Activated naive CD4-positive, alpha-beta T cell (primary cell): ENCODE results near the gene NCAPH2.

ENCODE experiments used
- DNase-seq, 4 experiments: peaks; one replicate each; lab custom pipeline; 2025; lab: John Stamatoyannopoulos, UW

NCAPH2 gene

DNA sequence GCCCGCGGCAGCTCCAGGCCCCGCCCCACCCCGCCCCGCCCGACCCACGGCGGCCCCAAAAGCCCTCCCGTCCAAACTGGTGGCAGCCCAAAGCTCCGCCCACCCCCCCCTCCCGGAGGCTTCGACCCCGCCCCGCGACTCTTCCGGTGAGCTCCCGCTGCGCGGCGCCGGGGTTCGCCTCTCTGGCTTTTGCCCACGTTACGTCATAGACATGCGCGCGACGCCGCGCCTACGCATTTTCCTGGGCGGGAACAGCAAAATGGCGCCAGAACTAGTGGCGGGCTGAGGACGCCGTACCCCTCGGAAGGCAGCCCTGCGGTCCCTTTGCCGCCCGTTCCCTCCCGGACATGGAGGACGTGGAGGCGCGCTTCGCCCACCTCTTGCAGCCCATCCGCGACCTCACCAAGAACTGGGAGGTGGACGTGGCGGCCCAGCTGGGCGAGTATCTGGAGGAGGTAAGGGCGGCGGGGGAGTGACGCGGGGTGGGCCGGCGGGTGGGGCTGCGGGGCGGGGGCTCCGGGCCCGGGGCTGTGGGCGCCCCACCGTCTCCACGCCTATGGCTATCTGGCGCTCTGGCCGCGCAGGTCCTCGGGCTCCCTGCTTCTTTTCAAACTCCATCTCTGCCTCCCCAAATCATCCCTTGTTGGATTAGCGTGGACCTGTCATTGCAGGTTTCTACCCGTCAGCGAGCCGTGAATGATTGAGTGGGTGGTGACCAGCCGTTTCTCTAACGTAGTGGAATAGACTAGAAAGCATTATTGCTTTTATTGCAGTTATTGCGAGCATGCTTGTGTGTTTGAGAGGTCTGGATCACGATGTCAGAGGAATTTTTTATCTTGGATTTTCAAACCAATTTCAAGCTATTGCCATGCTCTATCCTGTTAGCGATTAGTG is at the start of gene NCAPH2:
Gene NCAPH2 (plus strand): TSS at position 234 of the 894 bp plus-strand sequence. CDS start 114 bp downstream, at position 348.
- DNase-seq: peak in 3 of 4 experiments; percentile 100

DNA sequence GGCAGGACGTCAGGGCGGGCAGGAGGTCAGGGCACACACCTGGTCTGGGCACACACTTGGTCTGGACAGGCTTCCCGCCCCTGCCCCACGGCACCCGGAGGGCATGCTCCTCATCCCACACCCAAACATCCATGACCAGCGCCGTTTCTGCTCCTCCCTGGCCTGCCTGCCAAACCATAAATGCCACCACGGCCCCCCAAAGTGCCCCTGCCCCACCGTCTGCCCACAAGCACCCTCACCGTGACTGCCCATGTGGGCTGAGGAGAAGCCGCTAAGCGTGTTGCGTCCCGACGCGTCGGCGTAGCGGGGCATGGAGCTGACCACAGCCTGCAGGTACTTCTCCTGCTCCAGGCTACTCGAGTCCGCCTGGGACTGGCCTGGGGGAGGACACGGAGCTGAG is 49.0 kb upstream of the NCAPH2 start:
- no peak for DNase-seq

DNA sequence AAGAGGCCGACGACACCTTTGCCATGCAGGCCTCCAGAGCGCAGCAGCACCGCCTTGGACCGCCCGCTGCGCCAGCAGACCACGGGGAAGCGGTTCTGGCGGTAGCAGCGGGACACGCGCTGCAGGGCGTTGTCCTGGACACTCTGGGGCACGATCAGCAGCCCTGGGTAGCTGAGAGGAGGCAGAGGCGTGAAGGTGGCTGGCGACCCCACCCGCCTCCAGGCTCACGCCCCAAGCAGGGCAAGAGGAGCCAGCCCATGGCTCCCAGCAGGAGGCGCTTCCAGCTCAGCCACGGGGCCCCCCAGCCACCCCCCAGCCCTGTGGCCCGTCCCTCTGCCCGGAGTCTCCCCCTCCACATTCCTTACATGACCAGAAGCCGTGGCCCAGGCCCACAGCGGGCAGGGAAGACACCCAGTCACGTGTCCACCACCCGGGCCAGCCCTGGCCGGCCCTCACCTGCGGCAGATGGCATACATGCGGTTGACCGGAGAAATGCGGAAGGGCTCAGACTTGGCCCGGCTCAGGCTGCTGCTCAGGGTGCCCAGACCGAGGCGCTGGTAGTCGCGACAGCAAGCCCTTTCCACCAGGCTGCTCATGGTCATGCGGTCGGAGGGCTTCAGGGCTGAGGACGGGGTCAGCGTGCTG is 48.4 kb upstream of the NCAPH2 start:
- DNase-seq: no peak

DNA sequence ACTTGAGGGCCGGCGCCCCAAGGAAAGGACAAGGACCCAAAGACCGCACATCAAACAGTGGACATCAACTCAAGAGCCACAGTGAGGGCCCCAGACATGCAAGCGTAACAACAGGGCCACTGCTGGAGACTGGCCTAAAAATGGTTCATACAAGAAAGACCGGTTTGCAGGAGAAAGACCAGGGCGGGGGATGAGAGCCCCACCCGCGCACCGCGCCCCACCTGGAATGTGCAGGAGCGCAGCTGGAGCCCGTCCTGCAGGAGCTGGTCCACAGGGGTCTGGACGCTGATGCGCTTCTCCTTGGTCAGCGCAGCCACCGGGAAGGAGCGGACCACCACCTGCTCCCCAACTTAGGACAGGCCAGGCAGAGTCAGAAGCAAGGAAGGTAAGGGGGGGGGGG is 47.1 kb upstream of the NCAPH2 start:
- no peak for DNase-seq

DNA sequence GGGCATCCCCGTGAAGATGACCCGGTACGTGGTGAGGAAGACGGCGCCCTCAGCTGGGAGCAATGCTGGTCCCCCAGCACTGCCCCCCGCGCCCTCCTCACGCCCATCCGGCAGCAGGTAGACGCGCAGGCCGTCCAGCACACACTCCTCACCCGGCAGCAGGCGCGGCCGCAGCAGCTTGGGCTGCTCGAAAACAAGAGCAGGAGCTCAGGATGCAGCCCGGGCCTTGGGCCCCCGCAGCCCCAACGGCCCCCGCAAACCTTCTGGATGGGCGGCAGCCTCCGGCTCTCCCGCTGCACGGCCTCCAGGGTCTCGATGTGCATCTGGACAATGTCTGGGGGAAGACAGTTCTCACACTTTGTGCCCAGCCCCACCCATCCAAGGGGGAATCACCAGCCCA is 46.5 kb upstream of the NCAPH2 start:
- no peak for DNase-seq

DNA sequence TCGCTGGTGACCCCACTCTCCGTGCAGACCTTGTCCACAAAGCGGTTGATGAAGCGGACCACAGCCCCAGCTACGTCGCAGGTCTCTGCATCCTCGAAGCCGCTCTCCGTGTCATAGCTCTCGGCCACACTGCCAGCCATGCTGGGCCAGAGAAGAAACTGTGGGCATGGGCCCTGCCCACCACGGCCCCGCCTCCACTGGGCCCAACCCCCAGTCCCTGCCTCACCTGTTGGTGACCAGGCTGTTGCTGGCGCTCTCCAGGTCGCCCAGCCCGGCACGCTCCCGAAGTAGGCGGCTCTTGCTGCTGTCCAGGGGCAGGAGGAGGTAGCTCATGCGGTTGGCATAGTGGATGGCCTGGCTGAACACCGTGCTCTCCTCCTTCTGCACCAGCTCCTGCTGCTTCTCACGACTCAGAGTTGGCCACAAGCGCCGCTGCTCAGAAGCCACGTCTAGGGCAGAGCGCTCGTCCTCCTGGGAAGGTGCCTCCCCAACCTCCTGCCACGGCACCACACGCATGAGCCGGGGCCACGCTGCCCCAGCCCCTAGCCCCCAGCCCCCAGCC is 46.0 kb upstream of the NCAPH2 start:
- no peak for DNase-seq

DNA sequence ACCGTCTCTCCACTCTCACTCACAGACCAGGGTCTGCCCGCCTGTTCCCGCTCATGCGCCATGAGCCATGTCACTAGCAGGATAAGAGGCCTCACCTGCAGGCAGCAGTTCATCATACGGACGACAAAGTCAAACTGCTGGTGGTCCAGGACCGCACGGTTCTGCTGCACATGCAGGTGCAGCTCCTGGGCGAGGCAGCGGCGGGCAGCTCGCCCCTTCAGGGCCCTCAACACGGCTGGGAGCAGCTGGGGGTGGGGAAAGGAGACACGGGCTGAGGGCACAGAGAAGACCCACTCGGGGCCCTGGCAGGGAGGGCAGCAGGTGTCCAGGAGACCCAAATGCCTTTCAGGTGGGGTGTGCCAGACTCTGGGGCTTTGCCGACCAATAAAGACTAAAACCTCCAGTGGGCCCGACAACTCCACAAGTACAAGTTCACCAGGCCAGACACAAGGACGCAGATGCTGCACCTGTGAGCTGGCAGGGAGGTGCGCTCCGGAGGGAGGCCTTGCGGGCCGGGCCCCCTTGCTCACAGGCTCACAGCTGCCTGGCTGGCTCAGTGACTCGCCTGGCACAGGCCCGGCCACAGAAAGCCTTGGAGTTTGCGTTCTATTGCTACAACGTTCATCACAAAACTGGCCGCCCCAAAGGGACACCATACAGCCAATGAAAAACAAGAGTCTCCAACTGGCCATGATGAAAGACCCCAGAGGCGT is 44.7 kb upstream of the NCAPH2 start:
- no peak for DNase-seq

DNA sequence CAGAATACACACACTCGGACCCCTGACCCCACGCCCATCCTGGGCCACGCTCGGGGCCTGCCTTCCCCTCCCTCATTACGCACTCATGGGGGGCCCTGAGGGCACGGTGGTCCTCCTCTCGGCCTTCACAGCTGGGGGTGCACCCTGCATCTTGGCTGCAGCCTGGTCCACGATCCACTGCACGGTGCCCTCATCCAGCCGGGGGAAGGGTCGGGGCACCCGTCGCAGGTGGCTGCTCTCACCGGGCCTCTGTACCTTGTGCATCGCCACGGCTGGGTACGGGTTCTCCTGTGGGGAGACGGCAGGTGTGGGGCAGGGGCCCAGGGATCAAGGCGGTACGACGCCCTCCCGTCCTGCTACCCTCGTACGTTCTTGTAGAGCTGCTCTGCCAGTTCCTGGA is 43.6 kb upstream of the NCAPH2 start:
- no peak for DNase-seq

DNA sequence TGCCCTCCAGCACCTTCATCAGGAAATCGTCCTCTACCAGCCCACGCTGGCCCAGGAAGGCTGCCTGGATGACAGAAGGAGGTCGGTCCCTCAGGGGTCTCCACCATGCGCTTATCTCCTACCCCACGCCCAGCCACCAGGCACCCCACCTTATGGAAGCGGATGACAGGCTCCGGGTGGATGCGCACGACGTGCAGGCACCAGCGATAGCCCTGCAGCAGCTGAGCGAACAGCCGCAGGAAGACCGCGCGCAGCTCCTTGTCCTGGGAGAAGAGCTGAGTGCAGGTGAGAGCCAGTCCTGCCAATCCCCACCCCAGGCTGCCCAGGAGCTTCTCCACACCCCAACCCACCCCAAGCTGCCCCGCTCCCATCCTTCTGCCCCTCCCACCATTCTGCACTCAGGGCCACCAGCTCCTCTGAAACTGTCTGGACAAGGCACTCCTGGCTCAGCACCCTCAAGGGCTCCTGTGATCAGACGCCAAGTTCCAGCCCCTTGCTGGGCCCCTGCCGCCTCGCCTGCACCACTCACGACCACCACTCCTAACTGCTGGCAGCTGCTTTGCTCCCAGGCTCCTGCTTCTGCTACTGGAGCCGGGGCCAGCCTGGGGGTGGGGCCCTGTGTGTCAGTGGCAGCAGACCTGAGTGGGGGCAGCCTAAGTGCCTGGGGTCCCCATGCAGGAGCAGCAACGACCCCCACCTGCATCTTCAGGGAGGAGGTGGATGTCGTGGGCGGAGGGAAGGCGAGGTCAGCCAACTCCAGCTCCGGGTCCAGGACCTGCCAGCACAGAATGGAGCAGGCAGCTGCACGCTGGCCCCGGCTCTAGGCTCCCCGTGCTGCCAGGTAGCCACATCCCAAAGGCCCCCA is 42.7 kb upstream of the NCAPH2 start:
- DNase-seq: no peak

DNA sequence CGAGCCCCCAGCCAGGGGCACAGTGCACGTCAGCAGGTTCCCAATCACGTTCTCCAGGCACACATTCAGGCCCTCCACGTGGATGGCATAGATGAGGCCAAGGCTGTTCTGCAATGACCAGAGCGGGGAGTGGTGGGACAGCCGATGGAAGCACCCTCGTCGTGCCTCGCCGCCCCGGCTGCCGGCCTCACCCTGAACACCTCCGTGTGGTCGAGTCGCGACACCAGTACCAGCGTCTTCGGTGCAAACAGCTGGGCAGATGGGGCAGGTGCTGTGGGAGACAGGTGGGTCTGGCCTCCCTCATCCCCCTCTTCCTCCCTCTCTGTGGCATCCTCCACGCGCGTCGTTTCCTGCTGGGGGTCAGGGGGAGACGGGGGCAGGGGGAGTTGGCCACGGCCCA is 40.7 kb upstream of the NCAPH2 start:
- DNase-seq: no peak

DNA sequence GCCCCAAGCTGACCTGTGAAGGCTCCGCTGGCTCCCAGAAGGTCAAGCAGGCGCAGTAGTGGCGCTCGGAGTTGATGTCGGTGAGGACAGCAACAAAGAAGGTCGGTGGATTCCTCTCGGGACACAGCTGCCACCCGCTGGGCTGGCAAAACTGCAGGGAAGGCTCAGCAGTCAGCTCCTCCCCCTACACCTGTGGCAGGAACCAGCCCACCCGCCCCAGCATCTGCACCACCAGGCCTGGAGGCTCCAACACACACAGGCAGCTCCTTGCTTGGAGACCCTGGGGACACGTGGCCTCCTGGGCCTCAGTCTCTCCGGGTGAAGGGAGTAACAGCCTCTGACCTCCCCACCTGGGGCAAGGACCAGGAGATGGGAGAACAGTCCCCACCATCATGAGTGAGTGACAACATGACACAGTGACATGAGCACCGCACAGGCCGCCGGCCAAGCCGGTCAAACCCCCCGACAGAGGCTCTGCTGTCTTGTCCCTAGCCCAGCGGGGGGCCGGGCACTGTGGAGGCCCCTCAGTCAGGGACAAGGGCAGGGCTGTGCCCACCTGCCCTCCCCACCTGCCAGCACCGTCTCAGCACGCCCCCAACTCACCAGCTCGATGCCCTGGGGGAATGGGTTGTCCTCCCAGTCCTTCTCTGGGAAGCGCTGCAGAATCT is 40.1 kb upstream of the NCAPH2 start:
- DNase-seq: no peak

DNA sequence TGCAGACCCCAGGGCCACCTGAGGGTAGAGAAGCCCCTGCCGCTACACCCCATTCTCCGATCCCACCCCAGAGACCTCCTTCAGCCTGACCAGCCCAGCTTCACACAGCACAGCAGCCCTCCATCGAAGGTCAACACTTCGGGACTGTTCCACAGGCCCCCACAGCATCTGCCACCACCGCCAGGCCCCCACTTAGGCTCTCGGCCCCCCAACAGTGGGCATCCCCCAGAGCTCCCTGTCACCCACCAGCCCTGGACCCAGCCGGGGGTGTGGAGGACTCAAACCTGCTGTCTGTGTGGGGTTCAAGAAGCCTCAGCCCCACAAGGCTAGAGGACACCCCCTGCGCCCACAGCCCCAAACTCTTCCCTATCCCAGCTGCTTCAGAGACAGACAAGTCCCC is 39.4 kb upstream of the NCAPH2 start:
- DNase-seq: no peak

DNA sequence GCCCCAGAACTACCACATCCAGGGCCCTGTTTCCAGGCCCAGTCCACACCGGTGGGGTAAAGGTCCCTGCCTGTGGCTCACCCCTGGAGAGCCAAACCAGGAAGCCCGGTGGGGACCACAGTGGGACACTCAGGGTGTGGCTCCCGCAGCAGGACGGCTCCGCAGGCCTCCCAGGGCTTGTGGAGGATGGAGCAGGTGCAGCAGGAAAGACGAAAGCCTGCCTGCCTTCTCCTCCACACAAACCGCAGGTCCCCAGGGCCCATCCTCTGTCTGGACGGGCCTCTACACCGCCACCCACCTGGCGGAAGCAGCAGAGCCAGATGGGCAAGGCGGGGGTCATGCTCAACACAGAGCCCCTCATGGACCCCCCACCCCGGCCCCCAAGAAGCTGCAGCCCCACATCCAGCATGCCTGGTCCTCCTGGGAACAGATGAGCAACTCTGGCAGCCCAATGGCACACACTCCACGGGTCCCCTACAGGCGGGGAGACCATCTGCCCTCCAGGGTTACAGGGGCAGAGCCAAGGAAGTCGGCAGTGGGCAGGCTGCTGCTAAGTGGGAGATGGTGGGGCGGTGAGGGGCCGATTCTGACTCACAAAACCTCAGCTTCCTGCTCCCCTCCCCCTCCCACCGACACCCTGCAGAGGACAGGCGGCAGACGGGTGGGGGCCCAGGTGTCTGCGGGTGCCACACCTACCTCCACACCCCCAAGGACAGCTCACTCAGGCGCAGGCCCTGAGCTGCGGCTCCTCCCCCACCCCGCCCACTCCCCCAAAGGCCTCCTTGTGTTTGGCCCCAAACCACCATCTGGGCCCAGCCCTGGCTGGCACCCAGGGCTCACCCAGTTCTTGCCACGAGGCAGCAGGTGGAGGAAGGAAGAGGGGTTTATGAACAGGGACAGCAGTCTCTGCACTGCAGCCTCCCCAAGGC is 38.4 kb upstream of the NCAPH2 start:
- DNase-seq: peak; percentile 56 to 95 (median 74)

DNA sequence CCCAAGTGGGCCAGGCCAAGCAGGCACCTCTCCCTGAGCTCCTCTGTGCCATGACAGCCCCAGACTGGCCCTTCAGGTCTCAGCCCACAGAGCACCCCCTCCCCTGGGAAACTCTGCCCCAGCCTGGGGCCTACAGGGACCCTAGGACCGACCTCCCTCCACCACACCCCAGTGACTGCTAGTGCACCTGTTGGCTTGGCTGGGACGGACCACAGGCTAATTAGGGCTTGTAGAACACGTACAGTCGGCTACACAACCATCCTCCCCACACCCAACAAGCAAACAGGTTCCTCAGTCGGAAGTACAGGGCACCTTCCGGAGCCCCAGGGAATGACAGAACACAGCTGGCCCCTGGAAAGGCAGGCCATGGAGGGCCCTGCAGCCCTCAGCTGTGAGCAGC is 37.5 kb upstream of the NCAPH2 start:
- DNase-seq: no peak

DNA sequence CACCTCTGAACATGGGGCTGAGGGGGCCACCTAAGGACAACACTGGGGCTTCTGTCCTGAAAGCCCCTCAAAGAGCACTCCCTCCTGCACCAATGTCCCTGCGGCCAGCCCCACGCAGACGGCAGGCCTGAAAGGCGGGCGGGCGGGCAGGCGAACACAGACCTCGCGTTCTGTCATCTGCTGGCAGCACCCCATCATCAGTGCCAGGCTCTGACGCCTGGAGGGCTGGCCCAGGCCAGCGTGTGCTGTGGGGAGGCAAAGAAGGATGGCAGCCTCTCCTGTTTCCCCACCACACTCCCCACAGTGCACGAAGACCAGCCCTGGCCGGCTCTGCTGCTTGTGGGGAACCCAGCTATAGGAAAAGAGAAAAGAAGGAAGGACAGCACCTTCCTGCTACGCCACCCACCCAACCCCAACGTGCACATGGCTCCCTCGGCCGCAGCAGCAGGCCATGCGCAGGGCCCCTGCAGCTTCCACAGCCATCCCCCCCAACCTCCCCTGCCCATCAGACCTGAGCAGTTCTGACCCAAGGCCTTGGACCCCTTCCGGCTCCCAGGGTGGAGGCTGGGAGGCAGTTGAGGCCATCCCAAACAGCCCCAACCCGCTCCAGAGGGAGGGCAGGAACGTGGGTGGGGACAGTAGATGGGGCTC is 36.7 kb upstream of the NCAPH2 start:
- no peak for DNase-seq

DNA sequence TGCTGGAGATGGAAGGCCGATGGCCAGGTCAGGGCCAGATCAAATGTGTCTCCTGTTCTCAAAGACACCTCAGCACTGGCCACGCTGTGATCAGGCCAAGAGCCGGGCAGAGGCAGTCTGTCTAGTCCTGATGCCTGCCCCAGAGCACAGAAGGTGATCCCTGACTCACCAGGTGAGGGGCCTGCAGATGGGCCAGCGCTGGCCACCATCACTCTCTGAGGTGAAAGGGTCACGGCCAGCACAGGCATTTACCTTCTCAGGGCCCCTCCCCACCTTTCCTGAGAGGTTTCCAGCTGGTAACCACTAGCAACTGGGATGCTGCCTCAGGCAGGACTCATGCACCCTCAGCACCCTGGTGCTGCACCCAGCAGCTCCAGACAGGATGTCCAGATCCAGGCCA is 36.1 kb upstream of the NCAPH2 start:
- DNase-seq: no peak

DNA sequence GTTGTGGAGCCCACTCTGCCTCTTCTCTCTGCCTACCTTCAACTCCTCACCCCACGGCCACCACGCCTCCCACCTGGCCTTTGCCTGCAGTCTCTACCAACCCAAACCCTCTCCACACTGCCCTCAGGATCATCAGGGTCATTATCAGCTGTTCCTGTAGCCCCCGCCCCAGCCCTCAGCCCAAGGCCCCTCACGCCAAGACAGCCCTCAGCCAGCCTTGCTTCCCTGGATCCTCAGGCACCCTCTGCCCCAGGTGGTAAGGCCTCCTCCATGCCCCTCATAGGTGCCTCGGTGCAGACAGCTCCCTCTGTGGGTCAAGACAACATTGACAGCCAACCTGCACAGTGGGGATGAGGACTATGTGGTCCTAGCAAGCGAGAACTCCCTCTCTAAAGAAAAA is 34.9 kb upstream of the NCAPH2 start:
- DNase-seq: peak in 2 of 4 experiments; percentile 14 to 32

DNA sequence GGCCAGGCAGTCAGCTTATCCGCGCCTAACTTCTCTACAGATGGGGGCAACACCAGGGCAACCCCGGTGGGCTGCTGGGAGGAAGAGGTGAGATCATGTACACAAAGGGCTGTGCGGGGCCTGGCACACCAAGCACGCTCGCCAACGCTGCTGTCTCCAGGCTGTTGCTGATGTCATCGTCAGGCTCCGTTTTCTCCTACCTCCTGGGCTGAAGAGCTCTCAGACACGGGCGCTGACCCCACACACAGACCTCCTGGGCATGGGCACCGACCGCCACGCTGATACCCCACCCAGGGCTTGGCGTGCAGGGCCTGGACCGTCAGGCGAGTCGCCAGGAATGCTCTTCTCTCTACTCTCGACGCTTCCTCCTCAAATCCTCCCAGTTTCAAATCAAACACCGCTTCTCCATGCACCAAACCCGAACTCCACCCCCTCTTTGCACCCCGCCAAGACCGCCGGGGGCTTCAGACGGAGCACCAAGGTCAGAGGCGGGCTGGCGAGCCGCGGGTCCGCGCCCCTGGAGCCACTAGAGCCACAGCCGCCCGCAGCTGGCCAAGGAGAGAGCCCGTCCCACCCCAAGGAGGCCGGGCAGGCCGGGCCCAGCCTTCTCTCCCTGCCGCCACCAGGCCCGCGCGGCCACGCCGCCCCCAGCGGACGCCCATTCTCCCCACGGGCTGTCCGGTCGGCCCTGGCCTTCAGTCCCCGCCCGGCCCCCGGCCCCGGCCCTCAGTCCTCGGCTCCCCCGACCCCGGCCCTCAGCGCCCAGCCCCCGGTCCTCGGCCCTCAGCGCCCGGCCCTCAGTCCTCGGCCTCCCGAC is 34.0 kb upstream of the NCAPH2 start:
- no peak for DNase-seq
